H1 (cell line): ENCODE results near the gene ADAMTS14. TPM values are rescaled to one million over a fixed set of nuclear protein-coding genes. Genes with fewer than 3 reads are reported as not detected.

Experiments
- CBX8 ChIP-seq: fragments of 300-800, 300-1000 bp; sonication (generic); IDR thresholded peaks from 2 replicates; pipeline ENCODE4 v1.7.1; 2016; ENCODE audit warnings: low read depth, low read length, borderline replicate concordance
- POU5F1 ChIP-seq: IDR thresholded peaks from 2 replicates; pipeline ENCODE4 v1.6.1; 2011; ENCODE audit warnings: low read depth, mild to moderate bottlenecking, low read length, moderate library complexity
- SIN3A ChIP-seq, 2 experiments: IDR thresholded peaks in 1 of 2; conservative IDR thresholded peaks in 1 of 2; 2 replicates each; pipeline ENCODE4 v1.6.1; 2011 to 2012; ENCODE audit warnings: low read length in 2 of 2, improper control_type of control experiment in 1 of 2, low read depth in 1 of 2, mild to moderate bottlenecking in 1 of 2
- SIX5 ChIP-seq: IDR thresholded peaks from 2 replicates; pipeline ENCODE4 v1.6.1; 2011; ENCODE audit warnings: mild to moderate bottlenecking, low read depth, low read length
- TBP ChIP-seq: IDR thresholded peaks from 2 replicates; pipeline ENCODE4 v1.6.1; 2011; ENCODE audit warnings: low read depth, low read length, improper control_type of control experiment
- polyA plus RNA-seq, 7 experiments: library from polyadenylated mRNA; depleted of rRNA in 3 of 7; stranded (reverse) in 5 of 7; unstranded in 2 of 7; fragments of >200 nt in 5 of 7; fragments of 200-250 nt in 2 of 7; gene quantifications; 1 replicate in 5 of 7; 2 replicates in 1 of 7; 4 replicates in 1 of 7; pipeline versions ENCODE4 v1.2.1 to v1.2.3, GENCODE V29; 2011 to 2013; ENCODE audit warnings: missing spikeins in 2 of 7, mixed read lengths in 2 of 7
- total RNA-seq: library from RNA; stranded (reverse); fragmentation: NEBNext Ultra II Directional; extraction: Animal tissue kit (Norgen Biotek cat#: 25700); gene quantifications from 2 replicates; pipeline ENCODE4 v1.2.1, GENCODE V29; 2021
- TF ChIP-seq, protein P1 (sequence below): fragments of 300-600 bp; sonication (generic); IDR thresholded peaks from 2 replicates; pipeline ENCODE4 v1.7.1; 2012; ENCODE audit warnings: low read length, moderate library complexity, mild to moderate bottlenecking, inconsistent platforms; ENCODE audit not compliant: insufficient replicate concordance

ADAMTS14 gene
- total and polyA plus RNA-seq, 2 of the 8 experiments (the other 6 are each of a cell fraction or from before 2014, with no cell fraction given) = 2.0 to 2.3 TPM

DNA sequence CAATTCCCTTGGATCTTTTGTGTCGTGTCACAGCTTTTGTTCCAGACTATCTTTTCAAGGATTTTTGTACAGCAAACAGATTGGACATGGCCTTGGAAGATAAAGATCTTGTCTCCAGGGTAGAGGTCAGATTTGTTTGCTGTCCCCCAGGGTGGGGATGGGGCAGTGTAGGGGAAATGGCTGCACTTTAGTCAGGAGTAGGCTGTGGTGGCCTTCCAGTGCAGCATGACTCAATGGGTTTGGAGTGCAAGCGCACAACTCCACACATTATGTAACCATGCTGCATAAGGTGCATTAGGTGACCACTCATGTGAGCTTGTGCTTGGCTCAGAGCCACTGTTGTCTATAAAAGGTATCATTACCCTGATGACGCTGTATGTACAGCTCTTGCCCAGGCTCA, 23.9 kb upstream of the ADAMTS14 start (continued):
- TF ChIP-seq TBP (no peak), CBX8 (no peak), SIX5 (no peak), POU5F1 (no peak), SIN3A (conservative IDR thresholded peaks at IDR 0.05 in 1 of 2, IDR thresholded peaks at IDR 0.05 in 1 of 2; ENCODE audit: low read depth in 1 of 2, low read length in 2 of 2) (no peak)
- TF ChIP-seq, protein P1, sequence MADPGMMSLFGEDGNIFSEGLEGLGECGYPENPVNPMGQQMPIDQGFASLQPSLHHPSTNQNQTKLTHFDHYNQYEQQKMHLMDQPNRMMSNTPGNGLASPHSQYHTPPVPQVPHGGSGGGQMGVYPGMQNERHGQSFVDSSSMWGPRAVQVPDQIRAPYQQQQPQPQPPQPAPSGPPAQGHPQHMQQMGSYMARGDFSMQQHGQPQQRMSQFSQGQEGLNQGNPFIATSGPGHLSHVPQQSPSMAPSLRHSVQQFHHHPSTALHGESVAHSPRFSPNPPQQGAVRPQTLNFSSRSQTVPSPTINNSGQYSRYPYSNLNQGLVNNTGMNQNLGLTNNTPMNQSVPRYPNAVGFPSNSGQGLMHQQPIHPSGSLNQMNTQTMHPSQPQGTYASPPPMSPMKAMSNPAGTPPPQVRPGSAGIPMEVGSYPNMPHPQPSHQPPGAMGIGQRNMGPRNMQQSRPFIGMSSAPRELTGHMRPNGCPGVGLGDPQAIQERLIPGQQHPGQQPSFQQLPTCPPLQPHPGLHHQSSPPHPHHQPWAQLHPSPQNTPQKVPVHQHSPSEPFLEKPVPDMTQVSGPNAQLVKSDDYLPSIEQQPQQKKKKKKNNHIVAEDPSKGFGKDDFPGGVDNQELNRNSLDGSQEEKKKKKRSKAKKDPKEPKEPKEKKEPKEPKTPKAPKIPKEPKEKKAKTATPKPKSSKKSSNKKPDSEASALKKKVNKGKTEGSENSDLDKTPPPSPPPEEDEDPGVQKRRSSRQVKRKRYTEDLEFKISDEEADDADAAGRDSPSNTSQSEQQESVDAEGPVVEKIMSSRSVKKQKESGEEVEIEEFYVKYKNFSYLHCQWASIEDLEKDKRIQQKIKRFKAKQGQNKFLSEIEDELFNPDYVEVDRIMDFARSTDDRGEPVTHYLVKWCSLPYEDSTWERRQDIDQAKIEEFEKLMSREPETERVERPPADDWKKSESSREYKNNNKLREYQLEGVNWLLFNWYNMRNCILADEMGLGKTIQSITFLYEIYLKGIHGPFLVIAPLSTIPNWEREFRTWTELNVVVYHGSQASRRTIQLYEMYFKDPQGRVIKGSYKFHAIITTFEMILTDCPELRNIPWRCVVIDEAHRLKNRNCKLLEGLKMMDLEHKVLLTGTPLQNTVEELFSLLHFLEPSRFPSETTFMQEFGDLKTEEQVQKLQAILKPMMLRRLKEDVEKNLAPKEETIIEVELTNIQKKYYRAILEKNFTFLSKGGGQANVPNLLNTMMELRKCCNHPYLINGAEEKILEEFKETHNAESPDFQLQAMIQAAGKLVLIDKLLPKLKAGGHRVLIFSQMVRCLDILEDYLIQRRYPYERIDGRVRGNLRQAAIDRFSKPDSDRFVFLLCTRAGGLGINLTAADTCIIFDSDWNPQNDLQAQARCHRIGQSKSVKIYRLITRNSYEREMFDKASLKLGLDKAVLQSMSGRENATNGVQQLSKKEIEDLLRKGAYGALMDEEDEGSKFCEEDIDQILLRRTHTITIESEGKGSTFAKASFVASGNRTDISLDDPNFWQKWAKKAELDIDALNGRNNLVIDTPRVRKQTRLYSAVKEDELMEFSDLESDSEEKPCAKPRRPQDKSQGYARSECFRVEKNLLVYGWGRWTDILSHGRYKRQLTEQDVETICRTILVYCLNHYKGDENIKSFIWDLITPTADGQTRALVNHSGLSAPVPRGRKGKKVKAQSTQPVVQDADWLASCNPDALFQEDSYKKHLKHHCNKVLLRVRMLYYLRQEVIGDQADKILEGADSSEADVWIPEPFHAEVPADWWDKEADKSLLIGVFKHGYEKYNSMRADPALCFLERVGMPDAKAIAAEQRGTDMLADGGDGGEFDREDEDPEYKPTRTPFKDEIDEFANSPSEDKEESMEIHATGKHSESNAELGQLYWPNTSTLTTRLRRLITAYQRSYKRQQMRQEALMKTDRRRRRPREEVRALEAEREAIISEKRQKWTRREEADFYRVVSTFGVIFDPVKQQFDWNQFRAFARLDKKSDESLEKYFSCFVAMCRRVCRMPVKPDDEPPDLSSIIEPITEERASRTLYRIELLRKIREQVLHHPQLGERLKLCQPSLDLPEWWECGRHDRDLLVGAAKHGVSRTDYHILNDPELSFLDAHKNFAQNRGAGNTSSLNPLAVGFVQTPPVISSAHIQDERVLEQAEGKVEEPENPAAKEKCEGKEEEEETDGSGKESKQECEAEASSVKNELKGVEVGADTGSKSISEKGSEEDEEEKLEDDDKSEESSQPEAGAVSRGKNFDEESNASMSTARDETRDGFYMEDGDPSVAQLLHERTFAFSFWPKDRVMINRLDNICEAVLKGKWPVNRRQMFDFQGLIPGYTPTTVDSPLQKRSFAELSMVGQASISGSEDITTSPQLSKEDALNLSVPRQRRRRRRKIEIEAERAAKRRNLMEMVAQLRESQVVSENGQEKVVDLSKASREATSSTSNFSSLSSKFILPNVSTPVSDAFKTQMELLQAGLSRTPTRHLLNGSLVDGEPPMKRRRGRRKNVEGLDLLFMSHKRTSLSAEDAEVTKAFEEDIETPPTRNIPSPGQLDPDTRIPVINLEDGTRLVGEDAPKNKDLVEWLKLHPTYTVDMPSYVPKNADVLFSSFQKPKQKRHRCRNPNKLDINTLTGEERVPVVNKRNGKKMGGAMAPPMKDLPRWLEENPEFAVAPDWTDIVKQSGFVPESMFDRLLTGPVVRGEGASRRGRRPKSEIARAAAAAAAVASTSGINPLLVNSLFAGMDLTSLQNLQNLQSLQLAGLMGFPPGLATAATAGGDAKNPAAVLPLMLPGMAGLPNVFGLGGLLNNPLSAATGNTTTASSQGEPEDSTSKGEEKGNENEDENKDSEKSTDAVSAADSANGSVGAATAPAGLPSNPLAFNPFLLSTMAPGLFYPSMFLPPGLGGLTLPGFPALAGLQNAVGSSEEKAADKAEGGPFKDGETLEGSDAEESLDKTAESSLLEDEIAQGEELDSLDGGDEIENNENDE = no peak
